K562 (cell line): ENCODE measurements around the gene INSIG1. TPM values are rescaled to one million over a fixed set of nuclear protein-coding genes. Genes with fewer than 3 reads are reported as not detected.

Experiments
- CAMTA2 ChIP-seq: fragments of 250-450 bp; sonication (Bioruptor Pico); conservative IDR thresholded peaks from 2 replicates; pipeline ENCODE4 v1.5.1; 2022
- DNMT1 ChIP-seq: fragments of 450-650 bp; IDR thresholded peaks from 2 replicates; pipeline ENCODE4 v1.6.1; 2016; ENCODE audit warnings: antibody characterized with exemption, mild to moderate bottlenecking
- KDM1A ChIP-seq, 2 experiments: fragments of 450-650 bp; IDR thresholded peaks; 2 replicates each; pipeline ENCODE4 v1.6.1; 2016; ENCODE audit warnings: mild to moderate bottlenecking in 2 of 2
- KLF13 ChIP-seq: fragments of 450-650 bp; IDR thresholded peaks from 2 replicates; pipeline ENCODE4 v1.6.1; 2016; ENCODE audit warnings: missing genetic modification characterization, low read depth, mild to moderate bottlenecking, missing compliant biosample characterization, moderate library complexity, borderline replicate concordance
- MYNN ChIP-seq, 2 experiments: sonication (generic); formaldehyde crosslinking in 1 of 2; IDR thresholded peaks; 2 replicates each; pipeline versions ENCODE4 v1.5.0 to v1.6.1; 2016 to 2020; ENCODE audit warnings: antibody characterized with exemption in 1 of 2, missing genetic modification reagents in 1 of 2
- POLR2B ChIP-seq: fragments of 450-650 bp; IDR thresholded peaks from 2 replicates; pipeline ENCODE4 v1.6.1; 2018; ENCODE audit warnings: low read depth; ENCODE audit not compliant: partially characterized antibody
- POLR3G ChIP-seq: IDR thresholded peaks from 2 replicates; pipeline ENCODE4 v1.6.1; 2011; ENCODE audit not compliant: insufficient read length, insufficient replicate concordance; ENCODE audit errors: extremely low read depth
- SREBF2 ChIP-seq: sonication (generic); formaldehyde crosslinking; IDR thresholded peaks from 2 replicates; pipeline ENCODE4 v1.4.0; 2020; ENCODE audit warnings: mild to moderate bottlenecking, missing genetic modification reagents
- ZBTB2 ChIP-seq: fragments of 450-650 bp; IDR thresholded peaks from 2 replicates; pipeline ENCODE4 v1.6.1; 2016; ENCODE audit warnings: antibody characterized with exemption
- ZNF174 ChIP-seq: fragments of 250-450 bp; sonication (Bioruptor Pico); IDR thresholded peaks from 2 replicates; pipeline ENCODE4 v1.4.0; 2020; ENCODE audit warnings: mild to moderate bottlenecking
- ZNF175 ChIP-seq: fragments of 200-800 bp; sonication (Bioruptor generic); IDR thresholded peaks from 2 replicates; pipeline ENCODE4 v1.6.1; 2016; ENCODE audit warnings: low read depth, mild to moderate bottlenecking, missing genetic modification characterization, missing compliant biosample characterization
- ZNF217 ChIP-seq: sonication (generic); formaldehyde crosslinking; IDR thresholded peaks from 2 replicates; pipeline ENCODE4 v1.8.0; 2022; ENCODE audit warnings: mild to moderate bottlenecking, missing genetic modification reagents
- ZNF253 ChIP-seq: fragments of 250-450 bp; sonication (Bioruptor Pico); conservative IDR thresholded peaks from 2 replicates; pipeline ENCODE4 v1.6.1; 2021; ENCODE audit warnings: mild to moderate bottlenecking
- ZNF354B ChIP-seq: fragments of 250-450 bp; sonication (Bioruptor Pico); IDR thresholded peaks from 2 replicates; pipeline ENCODE4 v1.4.0; 2020
- polyA plus RNA-seq, 8 experiments: library from polyadenylated mRNA; depleted of rRNA in 4 of 8; stranded (reverse) in 5 of 8; unstranded in 3 of 8; fragments of >200 nt; fragmentation: Nextera tagmentation in 2 of 8; fragmentation: Illumina TruSeq in 1 of 8; extraction: Ambion mirVana in 2 of 8; extraction: Trizol in 1 of 8; gene quantifications; 2 replicates each; pipeline versions ENCODE4 v1.2.1 to v1.2.3, GENCODE V29; 2011 to 2014; ENCODE audit warnings: inconsistent platforms in 1 of 8, missing spikeins in 1 of 8
- total RNA-seq, 7 experiments: library from RNA; depleted of rRNA in 6 of 7; stranded (reverse); fragments of >200 nt in 6 of 7; fragmentation: Illumina TruSeq in 2 of 7; extraction: Trizol in 2 of 7; gene quantifications; 2 replicates each; pipeline versions ENCODE4 v1.2.1 to v1.2.3, GENCODE V29; 2011 to 2021; ENCODE audit warnings: low replicate concordance in 1 of 7
- TF ChIP-seq, protein P1 (sequence below), 3 experiments: IDR thresholded peaks in 2 of 3; conservative IDR thresholded peaks in 1 of 3; 2 replicates each; pipeline ENCODE4 v1.5.1; 2011 to 2012; ENCODE audit warnings: low read length in 3 of 3, mild to moderate bottlenecking in 3 of 3, control low read depth in 2 of 3, improper control_type of control experiment in 1 of 3, inconsistent platforms in 1 of 3, low read depth in 1 of 3, mixed read lengths in 1 of 3, moderate library complexity in 1 of 3; ENCODE audit not compliant: insufficient read depth in 2 of 3
- TF ChIP-seq, protein P2 (sequence below): fragments of 250-450 bp; sonication (Bioruptor Pico); IDR thresholded peaks from 2 replicates; pipeline ENCODE4 v1.5.0; 2021; ENCODE audit warnings: mild to moderate bottlenecking, borderline replicate concordance
- TF ChIP-seq, protein P3 (sequence below): fragments of 250-450 bp; sonication (Bioruptor Pico); IDR thresholded peaks from 2 replicates; pipeline ENCODE4 v1.4.0; 2020; ENCODE audit warnings: mild to moderate bottlenecking, moderate library complexity, borderline replicate concordance
- TF ChIP-seq, protein P4 (sequence below), 2 experiments: fragments of 450-650 bp in 1 of 2; sonication (generic) in 1 of 2; formaldehyde crosslinking in 1 of 2; IDR thresholded peaks in 1 of 2; conservative IDR thresholded peaks in 1 of 2; 2 replicates each; pipeline versions ENCODE4 v1.6.1 to v1.8.1; 2016 to 2023; ENCODE audit warnings: mild to moderate bottlenecking in 2 of 2, moderate library complexity in 2 of 2, inconsistent platforms in 1 of 2, missing genetic modification reagents in 1 of 2

The INSIG1 gene
- total and polyA plus RNA-seq, 9 of the 15 experiments (the other 6 are each of a cell fraction or from before 2014, with no cell fraction given): 57.1 to 787 (median 238) TPM

- TF ChIP-seq, protein P1, sequence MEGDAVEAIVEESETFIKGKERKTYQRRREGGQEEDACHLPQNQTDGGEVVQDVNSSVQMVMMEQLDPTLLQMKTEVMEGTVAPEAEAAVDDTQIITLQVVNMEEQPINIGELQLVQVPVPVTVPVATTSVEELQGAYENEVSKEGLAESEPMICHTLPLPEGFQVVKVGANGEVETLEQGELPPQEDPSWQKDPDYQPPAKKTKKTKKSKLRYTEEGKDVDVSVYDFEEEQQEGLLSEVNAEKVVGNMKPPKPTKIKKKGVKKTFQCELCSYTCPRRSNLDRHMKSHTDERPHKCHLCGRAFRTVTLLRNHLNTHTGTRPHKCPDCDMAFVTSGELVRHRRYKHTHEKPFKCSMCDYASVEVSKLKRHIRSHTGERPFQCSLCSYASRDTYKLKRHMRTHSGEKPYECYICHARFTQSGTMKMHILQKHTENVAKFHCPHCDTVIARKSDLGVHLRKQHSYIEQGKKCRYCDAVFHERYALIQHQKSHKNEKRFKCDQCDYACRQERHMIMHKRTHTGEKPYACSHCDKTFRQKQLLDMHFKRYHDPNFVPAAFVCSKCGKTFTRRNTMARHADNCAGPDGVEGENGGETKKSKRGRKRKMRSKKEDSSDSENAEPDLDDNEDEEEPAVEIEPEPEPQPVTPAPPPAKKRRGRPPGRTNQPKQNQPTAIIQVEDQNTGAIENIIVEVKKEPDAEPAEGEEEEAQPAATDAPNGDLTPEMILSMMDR (IDR thresholded peaks at IDR 0.05 in 2 of 3, conservative IDR thresholded peaks at IDR 0.05 in 1 of 3; ENCODE audit: insufficient read depth in 2 of 3, low read depth in 1 of 3, low read length in 3 of 3): no peak
- TF ChIP-seq, protein P2, sequence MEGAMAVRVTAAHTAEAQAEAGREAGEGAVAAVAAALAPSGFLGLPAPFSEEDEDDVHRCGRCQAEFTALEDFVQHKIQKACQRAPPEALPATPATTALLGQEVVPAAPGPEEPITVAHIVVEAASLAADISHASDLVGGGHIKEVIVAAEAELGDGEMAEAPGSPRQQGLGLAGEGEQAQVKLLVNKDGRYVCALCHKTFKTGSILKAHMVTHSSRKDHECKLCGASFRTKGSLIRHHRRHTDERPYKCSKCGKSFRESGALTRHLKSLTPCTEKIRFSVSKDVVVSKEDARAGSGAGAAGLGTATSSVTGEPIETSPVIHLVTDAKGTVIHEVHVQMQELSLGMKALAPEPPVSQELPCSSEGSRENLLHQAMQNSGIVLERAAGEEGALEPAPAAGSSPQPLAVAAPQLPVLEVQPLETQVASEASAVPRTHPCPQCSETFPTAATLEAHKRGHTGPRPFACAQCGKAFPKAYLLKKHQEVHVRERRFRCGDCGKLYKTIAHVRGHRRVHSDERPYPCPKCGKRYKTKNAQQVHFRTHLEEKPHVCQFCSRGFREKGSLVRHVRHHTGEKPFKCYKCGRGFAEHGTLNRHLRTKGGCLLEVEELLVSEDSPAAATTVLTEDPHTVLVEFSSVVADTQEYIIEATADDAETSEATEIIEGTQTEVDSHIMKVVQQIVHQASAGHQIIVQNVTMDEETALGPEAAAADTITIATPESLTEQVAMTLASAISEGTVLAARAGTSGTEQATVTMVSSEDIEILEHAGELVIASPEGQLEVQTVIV (CRISPR knock-in tag): no peak
- no peak; the same call in 1 of the 2 replicates for TF ChIP-seq SREBF2 (CRISPR knock-in tag)
- no peak for TF ChIP-seq ZNF217 (CRISPR knock-in tag)
- TF ChIP-seq ZNF354B (CRISPR knock-in tag): no peak
- TF ChIP-seq KLF13 (tag): no peak
- TF ChIP-seq, protein P3, sequence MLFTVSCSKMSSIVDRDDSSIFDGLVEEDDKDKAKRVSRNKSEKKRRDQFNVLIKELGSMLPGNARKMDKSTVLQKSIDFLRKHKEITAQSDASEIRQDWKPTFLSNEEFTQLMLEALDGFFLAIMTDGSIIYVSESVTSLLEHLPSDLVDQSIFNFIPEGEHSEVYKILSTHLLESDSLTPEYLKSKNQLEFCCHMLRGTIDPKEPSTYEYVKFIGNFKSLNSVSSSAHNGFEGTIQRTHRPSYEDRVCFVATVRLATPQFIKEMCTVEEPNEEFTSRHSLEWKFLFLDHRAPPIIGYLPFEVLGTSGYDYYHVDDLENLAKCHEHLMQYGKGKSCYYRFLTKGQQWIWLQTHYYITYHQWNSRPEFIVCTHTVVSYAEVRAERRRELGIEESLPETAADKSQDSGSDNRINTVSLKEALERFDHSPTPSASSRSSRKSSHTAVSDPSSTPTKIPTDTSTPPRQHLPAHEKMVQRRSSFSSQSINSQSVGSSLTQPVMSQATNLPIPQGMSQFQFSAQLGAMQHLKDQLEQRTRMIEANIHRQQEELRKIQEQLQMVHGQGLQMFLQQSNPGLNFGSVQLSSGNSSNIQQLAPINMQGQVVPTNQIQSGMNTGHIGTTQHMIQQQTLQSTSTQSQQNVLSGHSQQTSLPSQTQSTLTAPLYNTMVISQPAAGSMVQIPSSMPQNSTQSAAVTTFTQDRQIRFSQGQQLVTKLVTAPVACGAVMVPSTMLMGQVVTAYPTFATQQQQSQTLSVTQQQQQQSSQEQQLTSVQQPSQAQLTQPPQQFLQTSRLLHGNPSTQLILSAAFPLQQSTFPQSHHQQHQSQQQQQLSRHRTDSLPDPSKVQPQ (CRISPR knock-in tag): no peak
- TF ChIP-seq ZNF174 (CRISPR knock-in tag): no peak
- no peak for TF ChIP-seq CAMTA2 (CRISPR knock-in tag)
- no peak for TF ChIP-seq POLR2B
- no peak for TF ChIP-seq POLR3G
- TF ChIP-seq, protein P4, sequence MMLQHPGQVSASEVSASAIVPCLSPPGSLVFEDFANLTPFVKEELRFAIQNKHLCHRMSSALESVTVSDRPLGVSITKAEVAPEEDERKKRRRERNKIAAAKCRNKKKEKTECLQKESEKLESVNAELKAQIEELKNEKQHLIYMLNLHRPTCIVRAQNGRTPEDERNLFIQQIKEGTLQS (IDR thresholded peaks at IDR 0.05): no peak
- TF ChIP-seq, protein P4 (CRISPR knock-in tag; conservative IDR thresholded peaks at IDR 0.05): no peak
- TF ChIP-seq KDM1A (IDR thresholded peaks at IDR 0.05): peak; percentile 90 to 93
- no peak for TF ChIP-seq ZNF253 (CRISPR knock-in tag)
- no peak for TF ChIP-seq ZBTB2
- TF ChIP-seq ZNF175 (CRISPR knock-in tag): no peak
- no peak; the same call in 1 of the 2 replicates for TF ChIP-seq MYNN (IDR thresholded peaks at IDR 0.05)
- TF ChIP-seq MYNN (CRISPR knock-in tag; IDR thresholded peaks at IDR 0.05): no peak
- TF ChIP-seq DNMT1: no peak
Observed at GRCh38 chr7:155298834-155299534, 1.3 kb downstream of the INSIG1 start (continued).
